ENCODE measurements around the gene TNFRSF12A.

DNA sequence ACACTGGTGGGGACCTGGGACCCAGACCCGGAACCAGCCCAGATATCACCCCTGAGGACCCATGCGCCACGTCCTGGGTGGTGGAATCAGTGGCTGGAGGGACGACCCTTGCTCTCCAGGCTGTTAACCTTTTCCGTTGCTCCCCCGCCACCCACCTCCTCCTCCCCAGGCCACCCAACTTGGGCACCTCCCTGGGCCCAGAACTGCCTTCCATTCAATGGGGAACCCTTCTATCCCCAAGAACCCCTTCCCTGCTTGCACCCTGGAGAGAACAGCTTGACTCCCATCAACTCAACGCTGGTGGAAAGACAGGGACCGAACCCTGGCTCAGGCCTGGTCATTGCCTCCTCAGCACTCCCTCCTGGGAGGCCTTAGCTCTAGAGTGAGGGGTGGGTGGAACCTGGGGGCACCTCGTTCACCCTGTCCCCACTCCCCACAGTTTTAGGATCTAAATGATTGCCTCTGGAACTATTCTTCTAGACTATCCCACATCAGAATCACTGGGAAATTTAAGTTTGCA lies 39.6 kb downstream of the TNFRSF12A start:
- TF ChIP-seq, protein P1, sequence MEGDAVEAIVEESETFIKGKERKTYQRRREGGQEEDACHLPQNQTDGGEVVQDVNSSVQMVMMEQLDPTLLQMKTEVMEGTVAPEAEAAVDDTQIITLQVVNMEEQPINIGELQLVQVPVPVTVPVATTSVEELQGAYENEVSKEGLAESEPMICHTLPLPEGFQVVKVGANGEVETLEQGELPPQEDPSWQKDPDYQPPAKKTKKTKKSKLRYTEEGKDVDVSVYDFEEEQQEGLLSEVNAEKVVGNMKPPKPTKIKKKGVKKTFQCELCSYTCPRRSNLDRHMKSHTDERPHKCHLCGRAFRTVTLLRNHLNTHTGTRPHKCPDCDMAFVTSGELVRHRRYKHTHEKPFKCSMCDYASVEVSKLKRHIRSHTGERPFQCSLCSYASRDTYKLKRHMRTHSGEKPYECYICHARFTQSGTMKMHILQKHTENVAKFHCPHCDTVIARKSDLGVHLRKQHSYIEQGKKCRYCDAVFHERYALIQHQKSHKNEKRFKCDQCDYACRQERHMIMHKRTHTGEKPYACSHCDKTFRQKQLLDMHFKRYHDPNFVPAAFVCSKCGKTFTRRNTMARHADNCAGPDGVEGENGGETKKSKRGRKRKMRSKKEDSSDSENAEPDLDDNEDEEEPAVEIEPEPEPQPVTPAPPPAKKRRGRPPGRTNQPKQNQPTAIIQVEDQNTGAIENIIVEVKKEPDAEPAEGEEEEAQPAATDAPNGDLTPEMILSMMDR (IDR thresholded peaks at IDR 0.05): no peak
- TF ChIP-seq POLR2AphosphoS5 (IDR thresholded peaks at IDR 0.05; ENCODE audit: insufficient read depth in 1 of 2, low read depth in 1 of 2): no peak
- TF ChIP-seq POLR2A (IDR thresholded peaks at IDR 0.05): no peak

Data from vagina (tissue), 2 donors.